Testis (tissue), 2 donors: ENCODE measurements around the gene WBP1L.

ENCODE experiments used
- CTCF ChIP-seq, 3 experiments: fragments of 450-650 bp in 2 of 3; fragments of 200-600 bp in 1 of 3; sonication (generic) in 1 of 3; IDR thresholded peaks; one replicate each; pipeline ENCODE4 v1.5.1; 2016 to 2019; ENCODE audit warnings: antibody characterized with exemption in 3 of 3, mild to moderate bottlenecking in 2 of 3, moderate library complexity in 1 of 3
- POLR2A ChIP-seq: fragments of 450-650 bp; IDR thresholded peaks from one replicate; pipeline ENCODE4 v1.6.1; 2017; ENCODE audit warnings: antibody characterized with exemption, mild to moderate bottlenecking, moderate library complexity

DNA sequence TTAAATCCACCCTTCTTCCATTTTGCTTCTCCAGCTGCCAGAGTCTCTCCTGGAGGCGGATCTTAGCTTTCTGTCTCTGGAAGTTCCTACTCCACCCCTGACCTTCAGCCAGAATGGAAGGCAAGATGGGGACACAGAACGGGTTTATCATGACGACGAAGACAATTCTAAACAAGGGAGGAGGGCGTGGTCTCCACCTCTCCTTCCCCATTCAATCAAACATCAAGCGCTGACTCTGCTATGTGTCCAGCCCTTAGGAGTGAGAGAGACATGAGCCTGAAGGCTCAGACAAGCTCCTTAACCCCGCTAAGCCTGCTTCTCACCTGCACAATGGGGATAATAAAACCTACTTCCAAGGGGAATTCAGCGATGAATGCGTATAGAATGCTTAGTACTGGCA, 90.4 kb downstream of the WBP1L start:
- TF ChIP-seq POLR2A: no peak
- TF ChIP-seq CTCF (IDR thresholded peaks at IDR 0.05): no peak
